ENCODE results near the gene BTG1. TPM values are rescaled to one million over a fixed set of nuclear protein-coding genes. Genes with fewer than 3 reads are reported as not detected.

BTG1 gene
- polyA plus RNA-seq, 3 donors: 189 to 242 (median 192) TPM

GRCh38 chr12:92183575-92183974, 37.9 kb upstream of the BTG1 start:
- no peak overlapping the region for H3K27ac Mint-ChIP-seq
- DNase-seq: no peak
- H3K4me3 Mint-ChIP-seq: no peak overlapping the region
- H3K36me3 Mint-ChIP-seq: peaks cover 0 to 5% of the 10 kb centered on the region in 2 donors
- Histone ChIP-seq H3K4me3 (replicated peaks in 1 of 3; ENCODE audit: low read depth in 2 of 3, low read length in 3 of 3) (no peak overlapping the region), H3K27ac (ENCODE audit: low read depth in 1 of 2, low read length in 2 of 2) (no peak overlapping the region), H3K9me3 (replicated peaks in 1 of 2; ENCODE audit: control insufficient read depth in 1 of 2, insufficient read depth in 1 of 2, low read length in 2 of 2) (peaks cover 7 to 10% of the 10 kb centered on the region in 2 donors), H2AFZ (ENCODE audit: insufficient read depth, low read depth, low read length, poor library complexity, severe bottlenecking) (no peak overlapping the region), H3K9ac (ENCODE audit: insufficient read depth, low read length, poor library complexity, severe bottlenecking) (no peak overlapping the region), H3K36me3 (replicated peaks in 1 of 2; ENCODE audit: control insufficient read depth in 1 of 2, insufficient read depth in 2 of 2, low read length in 2 of 2) (no peaks in the 10 kb centered on the region), H3K79me2 (ENCODE audit: insufficient read depth, low read length) (no peaks in the 10 kb centered on the region), H3K4me2 (replicated peaks; ENCODE audit: extremely low read depth, low read length, poor library complexity, severe bottlenecking) (no peak overlapping the region), H3K27me3 (ENCODE audit: control insufficient read depth in 2 of 2, insufficient read depth in 2 of 2, low read length in 2 of 2) (no peaks in the 10 kb centered on the region), H3K4me1 (ENCODE audit: control insufficient read depth in 1 of 2, insufficient read depth in 2 of 2, low read length in 2 of 2) (no peaks in the 10 kb centered on the region), H4K20me1 (ENCODE audit: insufficient read depth, low read length) (no peaks in the 10 kb centered on the region)
- intact Hi-C loops (cut with micrococcal nuclease): no loop called here
- WGBS (ENCODE audit: insufficient coverage): no CpG with 5 or more reads among the region's 2 CpGs
- H3K4me1 Mint-ChIP-seq: peaks cover 7% of the 10 kb centered on the region
- TF ChIP-seq, protein P1, sequence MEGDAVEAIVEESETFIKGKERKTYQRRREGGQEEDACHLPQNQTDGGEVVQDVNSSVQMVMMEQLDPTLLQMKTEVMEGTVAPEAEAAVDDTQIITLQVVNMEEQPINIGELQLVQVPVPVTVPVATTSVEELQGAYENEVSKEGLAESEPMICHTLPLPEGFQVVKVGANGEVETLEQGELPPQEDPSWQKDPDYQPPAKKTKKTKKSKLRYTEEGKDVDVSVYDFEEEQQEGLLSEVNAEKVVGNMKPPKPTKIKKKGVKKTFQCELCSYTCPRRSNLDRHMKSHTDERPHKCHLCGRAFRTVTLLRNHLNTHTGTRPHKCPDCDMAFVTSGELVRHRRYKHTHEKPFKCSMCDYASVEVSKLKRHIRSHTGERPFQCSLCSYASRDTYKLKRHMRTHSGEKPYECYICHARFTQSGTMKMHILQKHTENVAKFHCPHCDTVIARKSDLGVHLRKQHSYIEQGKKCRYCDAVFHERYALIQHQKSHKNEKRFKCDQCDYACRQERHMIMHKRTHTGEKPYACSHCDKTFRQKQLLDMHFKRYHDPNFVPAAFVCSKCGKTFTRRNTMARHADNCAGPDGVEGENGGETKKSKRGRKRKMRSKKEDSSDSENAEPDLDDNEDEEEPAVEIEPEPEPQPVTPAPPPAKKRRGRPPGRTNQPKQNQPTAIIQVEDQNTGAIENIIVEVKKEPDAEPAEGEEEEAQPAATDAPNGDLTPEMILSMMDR (IDR thresholded peaks at IDR 0.05): no peak
- H3K27me3 Mint-ChIP-seq (ENCODE audit: low read depth in 3 of 3): peaks cover 0 to 2% (median 1%) of the 10 kb centered on the region in 3 donors
- H3K9me3 Mint-ChIP-seq: peaks cover 6 to 19% (median 9%) of the 10 kb centered on the region in 7 donors

- H3K36me3 Mint-ChIP-seq: peaks cover 3 to 6% of the 10 kb centered on the region in 2 donors
- Histone ChIP-seq H3K9me3 (replicated peaks in 1 of 2; ENCODE audit: control insufficient read depth in 1 of 2, insufficient read depth in 1 of 2, low read length in 2 of 2) (no peaks in the 10 kb centered on the region), H3K4me2 (replicated peaks; ENCODE audit: extremely low read depth, low read length, poor library complexity, severe bottlenecking) (no peak overlapping the region), H3K9ac (ENCODE audit: insufficient read depth, low read length, poor library complexity, severe bottlenecking) (no peak overlapping the region), H4K20me1 (ENCODE audit: insufficient read depth, low read length) (no peaks in the 10 kb centered on the region), H3K4me1 (ENCODE audit: control insufficient read depth in 1 of 2, insufficient read depth in 2 of 2, low read length in 2 of 2) (no peaks in the 10 kb centered on the region), H3K4me3 (replicated peaks in 1 of 3; ENCODE audit: low read depth in 2 of 3, low read length in 3 of 3) (no peak overlapping the region), H2AFZ (ENCODE audit: insufficient read depth, low read depth, low read length, poor library complexity, severe bottlenecking) (no peak overlapping the region), H3K27ac (ENCODE audit: low read depth in 1 of 2, low read length in 2 of 2) (no peak overlapping the region), H3K27me3 (ENCODE audit: control insufficient read depth in 2 of 2, insufficient read depth in 2 of 2, low read length in 2 of 2) (no peaks in the 10 kb centered on the region), H3K36me3 (replicated peaks in 1 of 2; ENCODE audit: control insufficient read depth in 1 of 2, insufficient read depth in 2 of 2, low read length in 2 of 2) (no peaks in the 10 kb centered on the region), H3K79me2 (ENCODE audit: insufficient read depth, low read length) (no peaks in the 10 kb centered on the region)
- H3K27ac Mint-ChIP-seq: no peak overlapping the region
- TF ChIP-seq, protein P1 (IDR thresholded peaks at IDR 0.05): no peak
- H3K27me3 Mint-ChIP-seq (ENCODE audit: low read depth in 3 of 3): peaks cover 0 to 2% (median 1%) of the 10 kb centered on the region in 3 donors
- WGBS (ENCODE audit: insufficient coverage): no CpG with 5 or more reads among the region's 1 CpG
- intact Hi-C loops (cut with micrococcal nuclease): no loop called here
- DNase-seq: no peak
- H3K4me1 Mint-ChIP-seq: no peaks in the 10 kb centered on the region
- H3K4me3 Mint-ChIP-seq: no peak overlapping the region
- peaks cover 0 to 11% (median 4%) of the 10 kb centered on the region in 7 donors for H3K9me3 Mint-ChIP-seq
Measured at GRCh38 chr12:92178340-92178739, 32.7 kb upstream of the BTG1 start.

Measured in CD14-positive monocyte (primary cell).